HUDEP-2 (cell line): ENCODE results near the gene C17orf113.
"Not testable (repeated sequence)": the region's sequence is repeated elsewhere in the genome, so short reads cannot be mapped to it uniquely, and the experiment has no call there.

Experiments
- DNase-seq, 76 experiments: peaks; one replicate each; lab custom pipeline; 2025; ENCODE audit not compliant: unreplicated experiment in 76 of 76; lab: John Stamatoyannopoulos, UW

The C17orf113 gene

DNA sequence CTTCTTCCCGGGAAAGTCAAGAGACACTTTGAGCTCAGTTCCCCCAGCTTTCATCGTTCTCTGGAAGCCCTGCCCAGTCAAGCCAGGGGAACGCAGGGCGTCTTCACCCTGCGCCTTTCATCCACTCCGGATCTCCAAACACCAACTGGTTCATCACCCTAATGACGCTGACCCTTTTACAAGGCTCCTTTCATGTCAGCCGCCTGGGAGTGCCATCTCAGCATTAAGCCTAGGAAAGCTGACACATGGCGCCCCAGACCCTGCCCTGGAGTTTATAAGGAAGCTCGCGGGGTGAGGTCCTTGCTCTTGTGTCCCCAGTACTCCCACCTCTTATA is 32.6 kb downstream of the C17orf113 start:
- peak in 16 of 76 experiments; percentile 21 to 76 (median 54) for DNase-seq

DNA sequence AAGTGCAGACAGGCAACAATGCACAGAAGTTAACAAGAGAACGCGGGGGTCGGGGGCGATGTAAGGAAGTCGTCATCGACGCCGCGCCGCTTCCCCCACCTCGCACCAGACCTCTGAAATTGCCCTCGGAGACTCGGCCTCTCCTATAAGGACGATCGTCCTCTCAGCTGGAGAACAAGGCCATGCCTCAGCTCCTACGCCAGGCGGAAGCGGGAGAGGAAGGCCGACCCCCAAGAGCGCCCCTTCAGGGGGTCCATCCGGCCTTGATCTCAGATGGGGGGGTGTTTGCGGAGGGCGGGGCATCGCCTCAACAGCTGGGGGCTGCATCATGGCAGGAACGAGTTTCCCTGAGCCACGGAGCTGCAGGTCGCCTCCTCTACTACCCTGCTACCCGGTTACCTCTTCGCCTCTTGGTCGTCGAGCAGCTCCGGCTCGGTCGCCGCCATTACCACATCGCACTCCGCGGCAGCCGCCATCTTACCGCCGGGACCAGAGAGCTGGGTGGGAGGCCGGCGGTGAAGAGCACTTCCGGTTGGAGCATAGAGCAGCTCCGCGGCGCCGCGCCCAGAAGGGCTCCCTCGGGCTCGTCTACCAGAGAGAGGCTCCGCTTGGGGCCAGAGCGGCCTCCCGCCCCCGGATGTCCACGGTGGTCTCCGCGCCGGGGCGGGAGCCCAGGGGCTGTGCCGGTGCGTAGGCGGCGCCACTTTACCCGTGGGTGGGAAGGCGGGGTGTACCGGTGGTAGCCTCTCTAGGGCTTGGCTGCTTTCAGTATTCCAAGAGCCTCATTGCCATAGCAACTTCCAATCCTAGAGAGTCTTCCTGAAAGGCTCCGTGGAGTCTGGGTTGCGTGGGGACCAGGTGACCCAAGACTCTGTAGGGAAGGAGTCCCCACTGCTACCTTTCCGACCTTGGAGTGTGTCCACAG is 33.2 kb downstream of the C17orf113 start, which contains the start of gene DNAJC7:
DNAJC7 (minus strand) TSS at position 499 of the 925 bp plus-strand sequence; CDS start at position 476, 23 bp downstream.
- peak in 75 of 76 experiments; percentile 6 to 90 (median 81) for DNase-seq

DNA sequence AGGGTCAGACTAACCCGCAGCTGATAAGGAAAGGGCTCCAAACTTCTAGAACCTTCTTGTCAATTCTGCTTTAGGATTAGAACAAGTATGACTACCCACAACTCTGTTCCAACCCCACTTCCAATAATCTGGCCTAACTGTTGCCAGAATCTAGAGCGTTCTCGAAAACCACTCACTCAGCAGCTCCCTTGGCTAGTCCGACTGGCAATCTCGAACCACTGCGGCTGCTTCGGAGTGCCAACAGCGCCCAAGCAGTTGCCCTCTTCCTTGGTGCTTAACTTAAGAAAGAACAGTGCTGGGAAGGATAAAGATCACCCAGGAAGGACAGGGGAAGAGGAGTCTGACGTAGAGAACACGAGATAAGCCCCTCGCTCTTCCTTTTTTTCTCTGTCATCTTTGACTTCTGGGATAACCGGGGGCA is 34.0 kb downstream of the C17orf113 start:
- peak in 20 of 76 experiments; percentile 3 to 62 (median 23) for DNase-seq

DNA sequence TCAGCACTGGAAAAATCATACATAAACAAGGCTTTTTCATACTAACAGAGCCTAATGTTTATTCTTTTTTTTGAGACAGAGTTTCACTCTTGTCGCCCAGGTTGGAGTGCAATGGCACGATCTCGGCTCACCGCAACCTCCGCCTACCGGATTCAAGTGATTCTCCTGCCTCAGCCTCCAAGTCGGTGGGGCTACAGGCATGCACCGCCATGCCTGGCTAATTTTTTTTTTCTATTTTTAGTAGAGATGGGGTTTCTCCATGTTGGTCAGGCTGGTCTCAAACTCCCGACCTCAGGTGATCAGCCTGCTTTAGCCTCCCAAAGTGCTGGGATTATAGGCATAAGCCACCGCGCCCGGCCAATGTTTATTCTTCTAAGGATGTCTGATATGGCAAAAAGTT is 36.7 kb downstream of the C17orf113 start:
- not testable (repeated sequence) for DNase-seq

DNA sequence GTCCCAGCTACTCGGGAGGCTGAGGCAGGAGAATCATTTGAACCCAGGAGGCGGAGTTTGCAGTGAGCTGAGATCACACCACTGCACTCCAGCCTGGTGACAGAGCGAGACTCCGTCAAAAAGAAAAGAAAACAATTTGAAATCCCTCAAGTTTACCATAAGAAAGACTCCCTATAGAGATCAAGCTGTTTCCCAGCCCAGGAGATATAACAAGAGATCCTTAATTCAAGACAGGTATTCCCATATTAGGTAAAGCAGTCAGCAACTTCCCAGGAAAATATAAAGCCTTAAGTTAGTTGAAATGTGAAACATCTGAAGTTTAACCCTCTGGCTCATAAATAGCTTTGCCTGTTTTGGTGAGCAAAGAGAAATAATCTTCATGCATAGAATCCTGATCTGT is 38.0 kb downstream of the C17orf113 start:
- DNase-seq: not testable (repeated sequence)

DNA sequence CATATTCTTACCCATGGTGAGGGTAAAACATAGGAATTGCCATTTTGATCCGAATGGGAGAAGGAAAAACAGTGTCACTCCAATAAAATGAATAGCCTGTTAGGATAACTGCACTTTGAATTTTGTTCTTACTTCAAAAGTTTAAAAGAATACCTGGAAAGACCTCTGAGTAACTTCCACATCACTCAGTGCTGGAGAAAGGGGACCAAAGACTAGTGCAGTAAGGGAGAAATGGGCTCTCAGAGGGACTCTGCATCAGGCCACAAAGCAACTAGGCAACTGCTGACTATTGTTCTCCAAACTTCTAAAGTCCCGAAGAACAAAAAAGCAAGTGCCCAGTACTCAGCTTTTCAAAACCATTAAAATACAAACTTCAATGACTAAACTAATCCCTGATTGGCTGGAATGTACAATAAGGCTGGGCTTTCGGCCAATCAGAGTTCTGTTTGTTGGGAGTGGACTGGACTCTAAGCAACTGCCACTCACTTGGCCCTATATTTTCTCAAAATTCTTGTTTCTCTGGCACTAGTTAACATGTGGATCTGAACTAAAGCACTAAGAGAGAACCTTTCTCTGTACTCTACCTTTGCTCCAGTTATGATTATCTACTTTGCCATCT is 39.4 kb downstream of the C17orf113 start:
- peak in 9 of 76 experiments; percentile 5 to 37 (median 10) for DNase-seq

DNA sequence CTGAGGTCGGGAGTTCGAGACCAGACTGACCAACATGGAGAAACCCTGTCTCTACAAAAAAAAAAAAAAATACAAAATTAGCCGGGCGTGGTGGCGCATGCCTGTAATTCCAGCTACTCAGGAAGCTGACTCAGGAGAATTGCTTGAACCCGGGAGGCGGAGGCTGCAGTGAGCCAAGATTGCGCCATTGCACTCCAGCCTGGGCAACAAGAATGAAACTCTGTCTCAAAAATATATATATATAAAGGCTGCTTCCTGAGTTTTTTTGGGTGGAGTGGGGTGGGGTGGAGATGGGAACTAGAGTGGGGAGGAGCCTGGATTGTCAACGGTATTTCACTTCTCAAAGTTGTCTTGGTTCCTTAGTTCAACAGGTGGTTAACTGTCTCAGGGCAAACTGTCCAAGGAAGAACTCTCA is 40.1 kb downstream of the C17orf113 start:
- DNase-seq: not testable (repeated sequence)

DNA sequence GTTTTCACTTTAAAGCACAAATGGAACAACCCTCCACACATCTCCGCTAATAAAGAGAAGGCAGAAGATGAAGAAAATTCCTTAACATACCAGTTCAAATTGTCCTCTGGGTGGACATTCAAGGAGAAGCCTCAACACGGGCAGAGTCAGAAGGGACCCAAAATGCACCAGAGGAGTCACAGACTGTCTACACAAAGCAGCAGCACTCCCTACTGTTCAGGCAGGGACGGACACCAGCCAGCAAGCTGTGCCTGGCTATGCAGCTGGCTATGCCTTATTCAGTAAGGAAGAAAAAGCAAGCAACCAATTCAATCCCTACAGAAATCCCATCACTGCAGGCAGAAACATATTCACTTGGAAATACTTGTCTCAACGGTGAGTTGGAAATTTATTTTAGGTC is 41.2 kb downstream of the C17orf113 start:
- peak in 4 of 76 experiments; percentile 4 to 10 (median 8) for DNase-seq

DNA sequence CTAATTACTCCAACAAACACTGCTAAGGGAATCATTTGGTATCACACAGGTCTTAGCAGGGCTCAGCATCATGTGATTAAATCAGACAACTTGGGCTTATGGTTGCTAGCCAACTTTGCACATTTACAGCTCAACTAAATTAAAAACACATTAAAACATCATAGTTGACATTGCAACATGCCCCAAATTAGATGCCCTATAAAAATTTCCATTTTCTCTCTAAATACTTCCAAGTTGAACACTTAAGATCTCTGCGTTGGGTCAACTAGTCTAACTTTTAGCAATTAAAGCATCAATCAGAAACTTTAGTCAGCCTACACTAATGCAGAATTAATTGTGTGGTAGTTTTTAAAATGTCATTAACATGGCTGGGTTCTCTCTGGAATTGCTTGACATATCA is 45.2 kb downstream of the C17orf113 start:
- DNase-seq: no peak

DNA sequence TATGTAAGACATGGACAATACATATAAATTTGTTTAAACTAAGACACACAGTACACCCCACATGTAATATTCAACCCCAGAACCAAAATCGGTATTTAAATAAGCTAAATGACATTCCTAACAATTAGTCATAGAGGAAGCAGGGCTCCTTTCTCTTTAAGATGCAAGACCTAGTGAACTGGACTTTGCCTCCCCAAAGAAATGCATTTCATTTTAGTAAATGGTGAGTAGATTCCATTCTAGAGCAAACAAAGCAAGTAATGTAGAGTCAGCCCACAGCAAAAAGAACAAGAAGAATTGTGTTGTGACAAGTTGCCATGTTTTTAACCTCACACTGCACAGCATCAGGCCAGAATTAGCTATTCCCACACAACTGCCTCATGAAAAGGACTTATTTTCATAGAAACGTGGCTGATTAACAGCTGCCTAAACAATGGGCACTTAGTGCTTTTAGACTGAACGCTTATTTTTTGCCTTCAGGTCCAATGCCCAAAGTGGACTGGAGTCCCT is 47.6 kb downstream of the C17orf113 start:
- no peak for DNase-seq

DNA sequence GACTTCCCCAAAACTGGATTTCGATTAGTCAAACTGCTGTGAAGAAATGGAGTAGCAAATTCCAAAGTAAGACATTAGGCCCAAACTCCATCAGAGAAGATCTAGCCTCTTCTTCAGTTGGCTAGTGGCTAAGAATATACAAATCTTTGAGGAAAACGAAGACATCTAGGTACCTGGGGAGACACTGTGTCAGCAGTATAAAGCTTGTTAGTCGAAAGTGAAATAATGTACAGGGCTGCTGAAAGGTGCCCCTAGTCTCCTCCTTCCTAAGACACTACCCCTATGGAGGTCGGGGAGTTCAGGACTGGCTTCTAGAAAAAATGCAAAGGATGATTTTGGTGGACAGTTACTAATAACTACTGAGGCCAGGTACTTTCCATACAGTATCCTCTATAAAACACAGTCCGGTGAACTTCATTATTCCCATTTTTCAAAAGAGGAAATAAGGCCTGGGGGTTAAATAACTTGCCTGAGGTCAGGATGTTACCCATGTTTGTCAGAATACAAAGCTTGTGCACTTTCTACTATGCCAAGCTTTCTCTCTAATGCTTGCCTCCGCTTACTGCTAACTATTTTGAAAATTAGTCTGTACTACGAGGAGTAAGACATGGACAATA is 48.1 kb downstream of the C17orf113 start:
- DNase-seq: no peak

DNA sequence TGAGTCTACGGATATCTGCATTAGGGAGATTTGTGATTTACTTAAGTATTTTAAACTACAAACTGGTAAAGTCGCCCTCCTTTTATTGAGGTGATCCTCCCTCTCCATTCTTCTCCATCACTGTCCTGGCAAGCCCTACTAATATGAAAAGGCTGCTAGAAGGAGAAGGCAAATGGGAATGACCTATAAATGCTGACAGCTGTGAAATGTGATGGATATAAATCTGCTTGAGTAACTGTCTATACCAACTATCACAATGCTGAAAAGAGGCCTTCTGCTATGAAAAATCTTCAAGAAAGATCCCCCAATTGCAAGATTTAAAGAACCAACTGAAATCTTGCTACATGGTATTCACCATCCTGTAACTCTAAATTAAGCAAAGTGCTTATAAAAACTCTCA is 48.7 kb downstream of the C17orf113 start:
- no peak for DNase-seq

DNA sequence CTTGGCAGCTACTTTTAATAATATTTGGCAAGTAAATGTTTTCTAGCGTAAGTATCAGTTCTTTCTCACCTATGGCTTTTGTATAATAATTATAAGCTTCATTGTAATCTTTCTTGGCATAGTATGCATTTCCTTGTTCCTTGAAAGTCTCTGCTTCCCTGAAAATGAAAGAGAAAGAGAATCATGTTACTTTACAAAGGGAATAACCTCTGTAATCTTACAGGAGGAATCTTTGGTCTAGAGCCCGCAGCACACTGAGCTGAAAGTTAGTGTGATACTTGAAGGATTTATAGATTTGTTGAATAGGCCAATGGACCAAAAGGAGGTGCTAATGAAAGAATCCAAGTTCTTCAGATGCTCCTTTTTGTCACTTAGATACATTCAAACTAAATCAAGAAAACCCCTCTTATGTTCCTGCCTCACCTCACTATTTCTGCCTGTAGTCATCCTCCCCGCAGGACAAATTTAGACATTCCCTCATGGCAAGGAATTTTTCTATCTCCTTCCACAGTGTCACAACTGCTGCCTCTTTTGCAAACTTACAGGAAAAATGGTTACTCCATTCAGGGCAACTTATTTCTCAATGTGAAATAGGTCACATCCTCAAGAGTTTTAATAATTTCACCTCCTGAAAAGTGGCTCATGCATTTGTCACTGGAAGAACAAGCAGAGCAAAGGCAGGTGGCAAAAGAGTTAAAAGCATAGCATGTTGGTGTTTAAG is 49.8 kb downstream of the C17orf113 start:
- no peak for DNase-seq

DNA sequence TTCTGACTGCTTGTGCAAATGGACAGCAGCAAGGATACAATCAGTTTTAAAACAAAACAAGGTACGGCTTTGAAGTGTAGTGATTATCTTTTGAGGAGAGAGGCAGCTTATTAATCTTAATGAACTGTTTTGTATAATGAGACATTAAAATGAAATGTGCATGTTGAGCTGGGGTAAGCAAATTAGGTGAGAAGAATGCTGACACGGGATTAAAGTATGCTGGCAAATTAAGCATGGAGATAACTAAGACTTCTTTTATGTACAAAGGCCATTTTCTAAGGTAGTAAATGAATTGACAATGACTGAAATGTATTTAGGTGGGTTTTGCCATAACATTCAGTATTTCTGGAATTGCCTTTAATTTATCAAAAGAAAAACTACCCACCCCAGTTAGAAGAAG is 51.9 kb downstream of the C17orf113 start:
- DNase-seq: no peak

DNA sequence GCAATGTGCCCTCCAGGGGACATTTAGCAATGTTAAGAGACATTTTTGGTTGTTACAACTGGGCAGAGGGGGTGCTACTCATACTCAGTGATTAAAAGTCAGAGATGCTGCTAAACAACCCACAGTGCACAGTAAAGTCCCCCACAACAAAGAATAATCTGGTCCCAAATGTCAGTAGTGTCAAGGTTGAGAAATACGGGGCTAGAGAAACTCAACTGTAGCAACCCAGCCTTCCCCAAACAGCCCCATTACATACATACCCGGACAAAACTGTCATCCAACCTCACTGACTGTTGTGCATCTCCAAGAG is 53.6 kb downstream of the C17orf113 start:
- DNase-seq: no peak

DNA sequence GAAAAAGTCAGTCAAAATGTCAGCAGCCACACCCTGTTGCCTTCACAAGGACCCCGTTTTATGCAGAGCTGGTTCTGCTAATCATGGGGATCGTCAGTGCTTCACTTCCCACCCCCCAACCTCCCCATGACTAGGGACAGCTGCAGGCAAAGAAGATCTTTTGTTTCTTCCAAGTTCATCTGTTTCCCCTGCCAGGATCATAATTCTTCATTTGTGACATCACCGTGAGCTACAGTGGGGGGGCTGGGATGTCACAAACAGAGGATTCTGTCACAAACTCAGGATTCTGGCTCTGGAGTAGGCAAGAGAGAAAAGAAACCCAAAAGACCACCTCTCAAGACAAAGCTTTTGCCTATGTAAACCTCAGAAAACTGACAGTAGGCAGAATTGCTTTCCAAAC is 57.8 kb downstream of the C17orf113 start:
- no peak for DNase-seq

DNA sequence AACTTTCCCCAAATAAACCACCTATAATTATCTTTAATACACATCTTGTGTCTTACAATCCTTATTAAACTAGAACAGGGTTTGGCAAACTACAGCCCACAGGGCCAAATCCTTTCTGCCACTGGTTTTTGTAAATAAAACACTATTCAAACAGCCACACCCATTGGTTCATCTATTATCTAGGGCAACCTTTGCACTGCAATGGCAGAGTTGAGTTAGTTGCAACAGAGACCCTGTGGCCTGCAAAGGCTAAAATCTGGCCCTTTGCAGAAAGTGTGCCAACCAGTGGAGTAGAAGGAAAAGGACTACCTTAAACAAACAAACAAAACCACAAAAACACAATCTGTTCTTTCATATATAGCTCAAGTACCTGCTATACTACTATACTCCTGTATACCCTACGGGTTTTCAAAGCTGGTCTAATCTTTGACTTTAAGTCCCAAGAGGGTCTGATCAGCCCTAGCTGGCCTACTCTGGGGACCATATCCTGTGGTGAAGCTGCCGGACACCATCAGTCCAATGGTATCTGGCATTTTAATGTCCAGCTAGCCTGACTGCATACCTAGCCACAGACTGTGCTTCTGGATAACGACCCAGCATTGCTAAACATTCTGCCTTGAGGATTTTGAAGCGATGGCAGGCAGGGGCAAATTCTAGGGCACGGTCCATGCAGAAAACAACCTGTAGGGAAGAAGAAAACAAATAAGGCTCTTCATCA is 60.5 kb downstream of the C17orf113 start:
- no peak for DNase-seq

DNA sequence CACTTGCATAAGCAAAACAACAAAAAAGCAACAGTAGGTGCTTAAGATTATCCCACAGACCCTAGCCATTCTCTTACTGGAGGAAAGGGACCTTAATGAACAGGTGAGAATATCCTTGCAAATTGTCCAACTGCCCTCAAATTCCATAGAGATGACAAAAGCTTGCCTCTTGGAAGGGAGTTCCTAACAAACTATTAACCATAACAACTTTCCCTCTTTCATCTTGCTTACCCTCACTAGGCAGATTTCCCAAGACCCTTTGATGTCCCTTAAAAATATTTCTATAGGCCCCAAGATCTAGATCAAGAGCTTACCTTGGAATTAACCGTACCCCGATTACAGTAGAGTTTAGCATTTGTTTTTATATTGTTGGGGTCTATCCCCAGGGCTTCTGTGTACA is 62.0 kb downstream of the C17orf113 start:
- no peak for DNase-seq
